Activated CD8-positive, alpha-beta memory T cell treated with anti-CD3 and anti-CD28 coated beads for 1 hour (primary cell): Measurements from ENCODE around the gene TACC3.

Source experiments
- DNase-seq, 2 donors: peaks; one replicate each; pipeline ENCODE4 v3.0.0-alpha.2; 2020; ENCODE audit warnings: low read depth in 1 of 2; ENCODE audit errors: extremely low read depth in 1 of 2

Gene TACC3

DNA sequence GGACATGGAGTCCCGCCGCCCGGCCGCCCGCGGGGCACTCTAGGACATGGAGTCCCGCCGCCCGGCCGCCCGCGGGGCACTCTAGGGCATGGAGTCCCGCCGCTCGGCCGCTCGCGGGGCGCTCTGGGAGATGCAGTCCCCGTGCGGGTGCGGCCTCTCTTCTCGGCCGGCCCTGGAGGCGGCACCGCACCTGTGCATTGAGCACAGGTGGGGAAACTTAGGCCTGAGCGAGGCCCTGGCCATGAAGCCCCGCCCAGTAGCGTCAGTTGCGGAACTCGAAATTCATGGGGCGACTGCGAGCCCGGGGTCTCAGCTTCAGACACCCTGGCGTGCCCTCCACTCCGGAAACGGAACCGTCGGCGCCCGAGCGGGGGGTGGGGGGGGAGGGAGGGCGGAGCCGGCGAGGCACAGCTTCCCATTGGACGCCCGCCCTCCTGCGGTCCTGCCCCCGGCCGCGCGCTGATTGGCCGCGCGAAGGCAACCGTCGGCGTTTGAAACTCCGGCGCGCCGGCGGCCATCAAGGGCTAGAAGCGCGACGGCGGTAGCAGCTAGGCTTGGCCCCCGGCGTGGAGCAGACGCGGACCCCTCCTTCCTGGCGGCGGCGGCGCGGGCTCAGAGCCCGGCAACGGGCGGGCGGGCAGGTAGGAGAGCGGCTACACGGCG lies at the start of gene TACC3, which contains the start of gene TMEM129:
TSS of gene TACC3 (plus strand) at position 519 of the 663 bp plus-strand sequence. CDS start 1,901 bp downstream, outside the sequence.
TSS of gene TMEM129 (minus strand) at position 321 of the 663 bp plus-strand sequence. CDS start 486 bp downstream, outside the sequence.
- peak; percentile 89 for DNase-seq

DNA sequence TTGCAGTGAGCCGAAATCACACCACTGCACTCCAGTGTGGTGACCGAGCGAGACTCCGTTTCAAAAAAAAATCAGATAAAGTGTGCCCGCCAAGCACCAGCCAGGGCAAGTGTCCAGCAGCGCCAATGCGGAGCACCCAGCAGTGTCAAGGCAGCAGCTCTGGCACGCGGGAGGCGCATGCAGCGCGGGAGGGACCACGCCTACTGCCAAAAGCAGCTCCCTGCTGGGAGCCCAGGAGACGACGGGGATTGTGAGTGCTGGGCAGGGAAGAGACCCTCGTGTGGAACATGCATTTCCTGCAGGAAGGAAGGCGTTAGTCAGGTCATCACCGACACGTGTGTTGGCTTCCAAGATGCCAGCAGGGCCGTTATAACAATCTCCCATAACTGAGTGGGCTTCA lies 47.6 kb upstream of the TACC3 start:
- no peak for DNase-seq

DNA sequence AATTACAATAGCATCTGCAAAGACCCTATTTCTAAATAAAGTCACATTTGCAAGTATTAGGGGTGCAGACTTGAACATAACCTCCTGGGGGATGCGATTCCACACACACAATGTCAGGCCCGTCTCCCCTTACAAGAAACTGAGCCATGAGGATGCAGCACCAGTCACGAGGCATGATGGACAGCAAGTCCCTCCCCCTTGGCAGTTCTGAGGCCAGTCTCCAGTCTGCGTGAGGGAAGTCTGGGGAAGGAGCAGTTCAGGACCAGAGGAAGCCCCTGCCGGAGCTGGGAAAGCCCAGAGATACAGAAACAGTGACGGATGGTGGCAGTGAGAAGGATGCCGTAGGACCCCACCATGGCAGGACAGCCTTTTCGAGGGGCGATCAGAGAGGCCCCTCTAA lies 46.6 kb upstream of the TACC3 start:
- DNase-seq = no peak

DNA sequence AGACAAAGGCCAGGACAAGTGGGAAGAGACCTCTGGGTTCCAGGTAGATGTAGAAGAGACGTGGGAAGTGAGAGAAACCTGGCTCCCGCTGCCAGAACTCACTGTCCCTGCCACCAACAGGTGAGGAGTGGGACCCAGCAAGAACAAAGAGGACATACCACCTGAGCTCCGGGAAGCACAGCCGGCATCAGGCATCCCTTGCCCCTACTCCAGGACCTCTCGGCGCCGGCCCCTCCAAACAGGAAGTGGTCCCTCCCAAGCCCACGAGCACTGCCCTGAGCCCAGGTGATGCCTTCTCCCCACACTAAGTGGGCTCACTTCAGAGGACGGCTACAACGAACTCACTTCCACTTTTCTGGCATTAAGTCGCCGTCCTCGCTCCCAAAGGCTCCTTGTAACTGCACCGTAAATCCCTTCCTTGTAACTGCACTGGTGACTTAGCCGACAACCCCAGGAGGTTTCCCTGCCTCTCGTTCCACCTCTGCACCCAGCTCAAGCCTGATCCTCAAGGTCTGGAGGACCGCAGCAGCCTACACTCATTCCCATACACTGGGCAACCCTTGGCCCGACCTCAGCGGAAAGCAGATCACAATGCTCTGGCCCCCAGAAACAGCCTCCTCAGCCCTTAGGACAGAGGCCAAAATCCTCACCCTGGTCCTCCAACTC lies 46.1 kb upstream of the TACC3 start:
- DNase-seq = no peak

DNA sequence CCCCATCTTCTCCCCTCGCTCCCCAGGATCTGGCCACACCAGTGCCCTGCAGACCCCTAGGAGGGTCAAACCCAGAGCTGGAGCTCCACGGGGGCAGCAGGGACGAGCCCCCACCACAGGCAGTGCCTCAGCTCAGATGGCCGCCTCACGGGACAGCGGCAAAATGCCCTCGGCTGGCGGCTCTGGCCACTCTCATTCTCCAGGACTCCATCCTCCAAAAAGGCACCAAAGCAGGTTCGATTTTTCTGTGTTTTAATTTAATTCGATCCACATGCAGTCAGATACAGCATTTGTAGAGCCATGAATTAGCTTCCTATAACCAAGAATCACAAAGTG lies 45.6 kb upstream of the TACC3 start:
- no peak for DNase-seq

DNA sequence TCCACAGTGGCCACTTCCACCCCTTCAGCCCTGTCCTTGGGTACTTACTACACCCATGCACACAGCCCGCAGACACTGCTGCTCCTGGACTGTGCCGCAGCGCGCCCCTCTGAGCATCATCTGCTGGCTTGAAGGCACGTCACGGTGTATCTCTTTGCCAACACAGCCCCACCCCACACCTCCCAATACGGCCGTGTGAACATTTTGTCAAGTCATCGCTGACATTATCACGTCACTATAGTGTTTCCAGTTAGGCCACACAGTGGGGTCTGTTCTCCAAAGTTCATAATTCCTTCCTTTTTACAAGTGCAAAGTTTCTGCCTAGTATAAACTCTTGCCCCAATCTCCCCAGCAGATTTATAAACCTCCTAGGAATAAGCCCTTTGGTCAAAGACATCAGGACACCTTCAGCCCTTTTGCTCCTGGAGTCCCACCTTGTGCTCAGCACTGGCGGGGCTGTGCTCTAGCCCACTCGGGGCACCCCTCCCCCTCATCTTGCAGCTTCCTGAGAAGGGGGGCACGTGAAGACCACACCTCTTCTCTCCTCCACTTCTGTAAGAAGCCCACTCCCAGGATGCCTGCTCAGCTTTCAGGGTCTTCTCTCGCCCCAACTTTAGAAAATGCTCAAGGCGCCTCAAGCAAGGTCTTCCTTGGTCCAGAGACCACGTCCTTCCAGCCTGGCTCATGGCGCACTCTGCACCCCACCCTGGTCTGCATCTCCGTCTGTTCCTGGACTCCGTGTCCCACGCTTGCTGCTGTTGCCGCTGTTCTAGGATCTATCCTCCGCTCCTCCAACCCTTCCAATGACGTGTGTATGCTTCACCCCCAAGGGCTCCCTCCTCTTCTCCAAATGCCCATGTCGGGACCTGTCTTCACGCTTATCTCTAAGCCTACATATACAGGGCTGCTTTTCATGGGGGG lies 44.5 kb upstream of the TACC3 start:
- no peak for DNase-seq

DNA sequence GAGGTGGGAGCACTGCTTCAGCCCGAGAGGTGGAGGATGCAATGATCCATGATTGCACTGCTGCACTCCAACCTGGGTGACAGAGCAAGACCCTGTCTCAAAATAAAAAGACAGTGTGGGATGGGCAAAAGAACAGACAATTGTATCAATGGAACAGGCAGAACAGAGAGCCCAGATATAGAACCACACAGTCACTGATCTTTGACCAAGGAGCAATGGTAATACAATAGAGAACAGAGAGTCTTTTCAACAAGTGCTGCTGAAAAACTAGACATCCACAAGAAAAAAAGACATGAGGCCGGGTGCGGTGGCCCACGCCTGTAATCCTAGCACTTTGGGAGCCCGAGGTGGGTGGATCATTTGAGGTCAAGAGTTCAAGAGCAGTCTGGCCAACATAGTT lies 43.1 kb upstream of the TACC3 start:
- no peak for DNase-seq

DNA sequence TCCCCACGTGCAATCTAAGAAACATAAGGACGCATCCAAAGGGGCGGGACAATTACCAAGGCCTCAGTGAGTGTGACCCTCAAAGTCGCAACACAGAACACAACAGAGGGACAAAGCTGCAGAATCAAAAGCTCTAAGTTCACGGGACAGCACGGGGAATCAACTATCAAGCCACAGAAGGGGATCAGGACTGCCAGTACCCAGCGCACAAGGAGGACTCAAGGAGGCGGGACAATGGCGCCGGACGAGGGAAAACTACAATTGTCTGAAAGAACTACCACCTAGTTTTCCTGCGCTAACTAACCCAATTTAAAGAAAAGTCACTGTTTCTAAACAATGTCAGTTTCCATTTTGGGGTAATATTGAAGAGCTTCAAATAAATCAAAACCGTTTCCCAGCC lies 38.5 kb upstream of the TACC3 start:
- no peak for DNase-seq

DNA sequence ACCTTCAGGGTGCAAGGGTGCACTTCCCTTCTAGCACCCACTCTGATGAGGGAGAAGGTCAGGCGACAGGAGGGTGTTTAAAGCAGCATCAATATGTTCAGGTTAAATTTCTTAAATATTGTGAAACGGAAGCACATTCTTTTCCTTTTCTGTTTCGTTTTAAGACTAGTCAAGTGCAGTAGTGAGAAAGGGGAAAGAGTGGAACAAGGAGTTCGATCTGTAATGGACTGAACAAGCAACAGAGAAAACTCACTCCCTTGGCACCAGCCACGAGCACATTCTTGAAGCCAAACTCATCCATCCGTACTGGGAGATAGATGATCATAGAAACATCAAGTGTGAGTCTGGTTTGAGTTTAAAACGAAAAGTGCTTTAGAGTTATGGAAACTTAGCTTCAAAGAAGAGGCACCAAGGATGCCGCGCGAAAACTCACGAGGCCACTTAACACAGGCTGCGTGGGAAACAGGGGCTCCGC lies 38.0 kb upstream of the TACC3 start:
- DNase-seq = no peak

DNA sequence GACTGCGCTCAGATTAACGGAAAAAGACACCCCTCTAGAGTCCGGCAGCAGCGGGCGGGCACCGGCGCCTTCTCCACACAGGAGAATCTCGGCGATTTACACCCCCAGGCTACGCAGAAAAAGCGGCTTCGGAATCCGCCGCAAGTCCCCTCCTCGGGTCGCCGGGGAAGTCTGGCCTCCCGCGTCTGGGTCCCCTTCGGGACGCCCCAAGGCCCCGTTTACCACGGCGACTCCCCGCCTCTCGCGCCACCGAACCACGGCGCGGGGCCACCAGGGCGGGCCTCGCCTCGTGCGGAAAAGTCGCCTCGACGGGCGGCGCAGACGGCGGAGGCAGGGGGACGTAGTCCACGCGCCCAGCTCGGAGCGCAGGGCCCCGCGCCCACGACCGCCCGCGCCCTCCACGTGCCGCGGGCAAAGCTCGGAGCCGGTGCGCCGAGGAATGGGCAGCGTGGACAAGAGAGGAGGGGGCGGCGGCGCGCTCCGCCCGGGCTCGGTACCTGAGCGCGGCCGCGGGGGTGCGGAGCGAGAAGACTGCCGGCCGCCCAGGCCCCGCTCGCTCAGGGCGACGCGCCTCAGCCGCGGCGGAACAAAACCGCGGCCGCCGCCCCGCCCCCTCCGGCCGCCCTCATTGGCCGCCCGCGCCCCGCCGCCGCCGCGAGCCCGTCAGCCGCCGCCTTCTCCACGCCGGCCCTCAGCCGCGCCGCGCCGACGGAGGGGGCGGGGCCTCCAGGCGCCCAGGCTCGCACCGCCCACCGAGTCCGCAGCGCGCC lies 37.4 kb upstream of the TACC3 start, which contains the start of gene FAM53A:
TSS of gene FAM53A (minus strand) at position 578 of the 770 bp plus-strand sequence. CDS start 15,572 bp downstream, outside the sequence.
- DNase-seq = peak in 1 of 2 donors; percentile 13

DNA sequence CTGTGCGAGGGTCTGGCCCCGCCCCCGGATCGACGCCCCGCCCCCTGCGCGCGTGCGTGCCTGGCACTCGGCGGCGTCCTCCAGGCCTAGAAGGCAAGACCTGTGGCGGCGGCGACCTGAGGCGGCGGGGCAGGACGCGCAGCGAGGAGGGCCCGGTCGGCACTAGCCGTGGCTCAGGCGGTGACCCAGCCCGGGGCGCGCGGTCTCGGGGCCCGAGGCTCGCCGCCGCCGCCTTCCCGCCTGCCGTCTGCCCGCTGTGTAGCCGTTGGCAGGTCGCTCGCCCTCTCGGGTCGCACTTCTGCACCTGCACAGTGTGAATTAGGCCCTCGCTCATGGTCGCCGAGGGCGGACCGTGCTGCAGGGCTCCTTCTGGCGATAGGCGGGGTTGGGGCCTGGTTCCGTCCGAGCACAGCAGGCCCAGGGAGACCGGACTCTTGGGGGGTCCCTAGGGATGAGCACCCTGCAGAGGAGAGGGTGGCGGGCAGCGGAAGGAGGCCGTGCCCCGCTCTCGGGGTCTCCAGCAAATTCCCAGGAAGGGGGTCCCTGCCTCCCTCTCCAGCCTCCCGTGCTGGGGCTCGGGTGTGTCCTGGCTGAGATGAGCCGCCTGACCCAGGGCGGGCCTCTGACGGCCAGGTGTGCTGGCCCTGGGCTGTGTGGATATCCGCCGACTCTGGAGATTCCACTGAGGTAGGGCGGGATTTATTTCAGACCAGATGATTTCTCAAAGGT lies 36.7 kb upstream of the TACC3 start:
- peak; percentile 74 to 89 for DNase-seq

DNA sequence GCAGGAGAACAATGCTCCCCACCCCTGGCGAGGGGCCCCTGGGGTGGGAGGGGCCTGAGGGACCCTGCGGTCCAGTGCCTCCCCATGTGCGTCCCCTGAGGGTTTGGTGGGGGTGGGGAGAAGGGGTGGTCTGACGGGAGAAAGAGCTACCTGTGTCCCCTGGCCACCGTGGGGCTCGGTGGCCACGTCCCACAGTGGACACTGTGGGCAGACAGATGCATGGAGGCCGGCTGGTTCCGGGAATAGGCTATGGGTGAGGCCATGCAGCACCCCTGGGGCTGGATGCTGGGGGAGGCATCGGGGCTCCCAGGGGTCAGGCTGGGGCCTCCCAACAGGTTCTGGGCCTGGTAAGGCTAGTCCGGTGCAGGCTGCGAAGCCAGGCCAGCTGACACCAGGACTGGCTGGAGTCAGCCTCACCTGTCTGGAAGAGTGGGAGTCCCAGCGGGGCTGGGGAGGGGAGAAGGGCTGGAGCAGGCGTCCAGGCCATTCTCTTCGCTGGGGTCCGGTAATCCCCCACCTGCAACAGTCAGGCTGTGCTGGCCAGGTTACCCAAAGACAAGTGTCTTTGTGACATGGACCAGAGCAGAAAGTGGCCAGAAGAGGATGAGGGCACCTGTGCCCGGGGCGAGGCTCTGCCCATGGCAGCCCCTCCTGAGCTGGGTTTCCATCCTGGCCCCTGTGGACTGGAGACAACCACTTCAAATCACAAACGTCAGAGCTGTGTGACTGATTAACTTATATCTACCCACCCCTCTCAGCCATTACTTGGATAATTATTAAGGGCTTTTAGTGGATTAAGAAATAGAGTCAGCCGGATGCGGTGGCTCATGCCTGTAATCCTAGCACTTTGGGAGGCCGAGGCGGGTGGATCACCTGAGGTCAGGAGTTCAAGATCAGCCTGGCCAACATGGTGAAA lies 35.8 kb upstream of the TACC3 start:
- DNase-seq = no peak

DNA sequence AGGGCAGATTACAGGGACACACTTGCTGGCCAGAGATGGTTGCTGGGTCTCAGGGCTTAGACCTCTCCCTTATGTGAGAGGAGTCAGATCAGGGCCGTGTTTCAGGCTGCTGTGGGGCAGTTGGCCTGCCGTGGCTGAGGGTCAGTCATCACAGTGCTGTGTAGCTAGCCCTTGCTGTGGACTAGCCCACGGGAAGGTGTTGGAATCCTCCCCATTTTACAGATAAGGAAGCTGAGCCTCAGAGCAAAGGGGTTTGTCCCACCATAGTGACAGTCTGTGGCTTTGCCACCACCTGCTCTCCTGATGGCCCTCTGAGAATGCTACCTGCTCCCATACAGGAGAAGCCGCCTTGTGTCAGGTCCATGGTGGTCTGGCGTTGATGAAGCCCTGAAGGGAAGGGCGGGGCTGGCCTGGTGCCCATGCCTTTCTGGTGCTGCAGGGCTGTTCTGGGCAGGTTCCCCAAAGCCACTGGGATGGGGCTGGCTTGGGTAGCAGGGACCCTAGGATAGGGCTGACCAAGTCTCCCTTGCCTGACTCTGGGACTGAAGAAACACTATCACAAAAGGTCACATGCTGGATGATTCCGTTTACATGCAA lies 34.8 kb upstream of the TACC3 start:
- no peak for DNase-seq

DNA sequence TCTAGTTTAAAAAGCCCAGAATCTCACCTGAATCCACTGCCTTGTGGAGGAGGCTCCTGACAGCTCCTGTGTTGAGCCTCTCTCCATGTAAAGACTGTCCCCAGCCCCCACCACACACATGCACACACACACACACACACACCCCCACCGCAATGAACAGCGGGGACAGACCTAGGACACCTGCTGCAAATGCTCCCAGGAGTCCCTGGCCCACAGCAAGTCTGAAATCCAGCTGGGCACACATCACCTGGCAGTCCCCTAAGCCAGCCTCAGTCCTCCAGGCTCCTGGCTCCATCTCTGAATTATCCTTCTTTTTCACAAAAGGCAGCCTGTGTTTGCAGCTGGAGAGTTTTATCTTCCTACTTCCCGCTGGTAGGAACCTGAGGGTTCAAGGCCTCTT lies 30.6 kb upstream of the TACC3 start:
- DNase-seq = no peak

DNA sequence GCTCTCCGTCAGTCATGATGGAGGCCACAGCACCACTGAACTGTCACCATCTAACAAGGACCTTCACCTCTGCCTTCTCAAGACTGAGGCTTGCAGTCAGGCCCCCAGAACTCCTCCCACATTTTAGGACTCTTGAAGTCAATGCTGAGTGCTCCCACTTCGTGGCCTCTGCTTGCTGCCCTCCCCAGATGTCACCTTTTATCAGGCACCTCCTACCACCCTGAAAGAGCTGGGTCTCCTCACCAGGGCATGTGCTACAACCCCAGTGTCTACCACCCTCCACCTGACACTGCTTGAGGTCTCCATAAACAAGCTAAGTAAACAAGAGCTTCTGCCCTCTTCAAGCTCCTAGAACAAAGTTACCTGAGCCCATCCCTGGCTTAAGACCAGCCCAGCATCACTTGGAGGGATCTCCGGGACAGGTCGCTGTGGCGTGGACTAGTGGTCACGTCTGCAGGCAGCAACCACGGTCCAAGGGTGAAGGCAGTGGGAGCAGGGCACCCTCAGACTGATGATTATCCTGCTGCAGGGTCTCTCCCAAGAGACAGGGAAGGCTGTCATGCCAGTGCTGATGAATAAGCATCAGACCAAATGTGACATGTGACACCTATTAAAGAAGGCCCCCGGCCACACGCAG lies 29.5 kb upstream of the TACC3 start:
- no peak for DNase-seq

DNA sequence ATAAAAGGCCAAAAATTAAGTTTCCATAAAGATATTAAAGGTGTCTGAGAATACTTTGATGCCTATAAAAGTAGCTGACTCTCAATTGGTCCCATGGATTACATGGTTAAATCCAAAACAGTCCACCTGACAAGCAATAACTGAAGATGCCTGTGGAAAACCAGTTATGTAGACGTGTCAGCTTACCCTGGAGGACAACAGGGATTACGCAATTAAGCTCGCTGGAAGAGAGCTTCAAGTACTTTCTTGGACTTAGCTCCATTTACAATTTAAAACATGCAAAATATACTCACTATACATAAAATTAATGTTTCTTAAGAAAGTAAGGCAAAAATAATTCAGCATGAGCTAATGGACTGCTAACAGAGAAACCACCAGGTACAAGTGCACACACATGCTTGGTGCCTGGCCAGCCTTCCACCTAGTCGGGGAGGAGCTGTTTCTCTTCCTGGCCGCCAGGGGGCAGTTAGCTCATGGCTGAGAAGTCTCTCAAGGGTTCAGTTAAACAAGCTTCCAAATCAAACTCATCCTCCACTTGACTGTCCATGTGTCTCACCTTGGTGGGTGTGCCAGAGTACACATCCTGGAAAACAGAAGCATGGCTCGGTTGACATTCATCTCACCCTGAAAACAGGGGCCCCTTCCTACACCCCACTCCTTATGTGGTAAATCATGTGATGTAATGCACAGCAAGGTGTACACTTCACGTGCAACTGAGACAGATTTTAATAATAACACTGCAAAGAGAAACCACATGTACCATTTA lies 28.0 kb upstream of the TACC3 start:
- DNase-seq = peak; percentile 49 to 71

DNA sequence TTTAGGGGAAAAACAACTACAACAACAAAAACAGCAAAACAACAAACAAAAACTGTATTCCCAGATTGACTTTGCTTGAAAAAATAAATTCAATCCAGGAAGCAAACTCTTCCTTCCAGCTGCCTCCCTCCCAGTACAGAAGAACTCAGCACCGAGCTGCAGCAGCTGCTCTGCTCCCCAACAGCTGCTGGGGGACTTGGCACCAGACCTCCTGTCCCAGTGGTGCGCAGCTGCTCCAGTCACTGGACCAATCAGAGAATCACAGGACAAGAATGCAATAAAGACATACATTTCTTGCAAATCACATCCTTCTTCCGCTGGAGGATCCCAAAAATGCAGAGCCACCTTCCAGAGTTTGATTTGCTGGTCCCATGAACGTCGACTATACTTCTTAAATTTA lies 25.4 kb upstream of the TACC3 start:
- DNase-seq = no peak
